NK-92 (cell line): ENCODE results near the gene TMEM254.
"Not testable (repeated sequence)": the region's sequence is repeated elsewhere in the genome, so short reads cannot be mapped to it uniquely, and the experiment has no call there.

Experiments
- DNase-seq: peaks from one replicate; lab custom pipeline; 2025; ENCODE audit not compliant: unreplicated experiment; lab: John Stamatoyannopoulos, UW

TMEM254 gene, protein sequence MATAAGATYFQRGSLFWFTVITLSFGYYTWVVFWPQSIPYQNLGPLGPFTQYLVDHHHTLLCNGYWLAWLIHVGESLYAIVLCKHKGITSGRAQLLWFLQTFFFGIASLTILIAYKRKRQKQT

GRCh38 chr10:80078448-80079311 is at the start of gene TMEM254:
TMEM254 (plus strand) TSS chr10:80078665; CDS start chr10:80078700, 35 bp downstream.
- DNase-seq = no peak

DNA sequence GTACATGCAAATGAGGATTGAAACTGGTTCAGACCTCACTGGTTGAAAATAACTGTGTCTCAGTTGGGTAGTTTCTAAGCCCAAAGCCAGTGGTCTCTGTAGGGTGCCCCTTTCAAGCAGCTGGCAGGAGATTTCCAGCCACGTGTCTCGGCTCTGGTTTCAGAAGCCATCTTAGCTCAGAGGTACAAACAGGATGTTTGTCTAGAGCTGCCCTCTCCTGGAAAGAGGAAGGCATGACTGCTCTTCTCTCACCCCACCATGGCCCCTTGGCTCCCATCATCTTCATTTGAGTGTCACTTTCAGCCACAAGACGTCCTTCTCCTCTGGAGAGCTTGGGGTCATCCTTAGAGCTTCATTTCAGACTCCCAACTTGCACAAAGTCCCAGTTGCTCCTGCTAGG is 49.3 kb upstream of the TMEM254 start:
- DNase-seq = not testable (repeated sequence)

GRCh38 chr10:80029865-80030264 is 48.6 kb upstream of the TMEM254 start:
- DNase-seq = not testable (repeated sequence)

DNA sequence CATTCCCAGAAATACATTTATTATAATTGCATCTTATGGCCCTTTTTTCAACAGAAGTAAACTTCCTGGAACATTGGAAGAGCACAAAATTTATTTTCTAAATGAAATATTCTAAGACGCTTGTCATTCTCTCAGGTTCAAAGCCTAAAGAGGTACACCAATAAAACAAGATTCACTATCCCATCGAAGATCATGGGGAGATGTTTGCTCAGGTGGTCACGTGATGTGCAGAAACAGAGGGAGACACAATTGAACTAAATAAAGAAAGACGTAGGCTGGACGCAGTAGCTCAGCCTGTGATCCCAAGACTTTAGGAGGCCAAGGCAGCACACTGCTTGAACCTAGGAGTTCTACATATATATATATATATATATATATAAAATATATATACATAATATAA is 46.0 kb upstream of the TMEM254 start:
- no peak for DNase-seq

- DNase-seq = not testable (repeated sequence)
Measured at GRCh38 chr10:80034766-80035165, 43.7 kb upstream of the TMEM254 start.

GRCh38 chr10:80035430-80035829 is 43.0 kb upstream of the TMEM254 start:
- DNase-seq = not testable (repeated sequence)

GRCh38 chr10:80036921-80037500 is 41.5 kb upstream of the TMEM254 start:
- DNase-seq = not testable (repeated sequence)

GRCh38 chr10:80038226-80038625 is 40.2 kb upstream of the TMEM254 start:
- not testable (repeated sequence) for DNase-seq

- DNase-seq = no peak
Measured at GRCh38 chr10:80041162-80041561, 37.3 kb upstream of the TMEM254 start.

GRCh38 chr10:80044935-80045334 is 33.5 kb upstream of the TMEM254 start:
- not testable (repeated sequence) for DNase-seq

DNA sequence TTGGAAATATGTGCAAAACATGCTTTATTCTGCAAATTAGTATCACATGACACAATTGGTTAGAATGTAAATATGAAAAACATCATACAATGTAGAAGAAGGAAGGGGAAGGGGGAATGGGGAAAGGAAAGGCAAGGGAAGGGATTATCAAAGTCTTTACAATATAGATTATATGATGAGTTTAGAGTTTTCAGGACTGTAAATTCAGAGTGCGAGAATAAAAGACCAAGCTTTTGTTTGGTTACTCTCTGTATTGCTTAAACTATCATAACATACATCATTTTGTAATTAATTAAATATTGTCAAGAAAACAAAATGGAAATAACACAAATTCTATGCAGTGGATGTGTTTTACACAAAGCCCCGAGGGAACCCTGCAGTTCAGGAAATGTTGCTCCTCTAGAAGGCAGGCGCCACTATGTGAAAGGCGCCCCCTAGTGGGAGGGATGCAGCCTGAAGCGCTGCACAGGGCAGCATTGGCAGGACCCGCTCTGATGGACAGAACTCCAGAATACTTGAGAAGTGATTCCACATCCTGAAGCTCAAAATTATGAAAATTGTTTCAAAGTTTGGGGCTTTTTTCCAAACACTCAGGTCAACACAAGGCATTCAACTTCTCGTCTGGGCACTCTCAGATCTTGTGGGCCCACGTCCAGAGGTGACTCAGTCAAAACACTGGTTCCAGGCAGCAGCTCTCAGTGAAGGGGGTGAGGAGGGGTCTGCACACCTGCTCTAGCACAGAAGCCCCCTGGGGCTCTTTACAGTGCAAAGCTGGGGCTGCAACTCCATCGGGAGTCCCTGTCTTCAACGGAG is 31.6 kb upstream of the TMEM254 start:
- no peak for DNase-seq

DNA sequence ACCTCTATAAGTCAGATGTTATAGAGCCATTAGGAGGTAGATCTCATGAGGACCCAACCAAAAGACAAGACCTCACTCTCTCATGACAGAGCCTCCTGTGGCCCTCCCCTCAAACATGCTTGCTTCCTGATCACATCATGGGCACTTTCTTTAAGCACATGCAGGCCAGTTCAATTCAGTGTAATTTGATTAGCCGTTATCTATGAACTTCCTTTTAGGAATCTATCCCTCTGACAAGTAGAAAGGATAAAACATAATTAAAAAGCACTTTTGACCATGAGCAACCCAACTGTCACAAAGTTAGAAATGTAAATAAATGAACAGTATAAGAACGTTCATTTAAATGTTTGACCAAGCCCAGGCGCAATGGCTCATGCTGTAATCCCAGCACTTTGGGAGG is 27.7 kb upstream of the TMEM254 start:
- no peak for DNase-seq

- DNase-seq = no peak
Measured at GRCh38 chr10:80051993-80052392, 26.5 kb upstream of the TMEM254 start.

DNA sequence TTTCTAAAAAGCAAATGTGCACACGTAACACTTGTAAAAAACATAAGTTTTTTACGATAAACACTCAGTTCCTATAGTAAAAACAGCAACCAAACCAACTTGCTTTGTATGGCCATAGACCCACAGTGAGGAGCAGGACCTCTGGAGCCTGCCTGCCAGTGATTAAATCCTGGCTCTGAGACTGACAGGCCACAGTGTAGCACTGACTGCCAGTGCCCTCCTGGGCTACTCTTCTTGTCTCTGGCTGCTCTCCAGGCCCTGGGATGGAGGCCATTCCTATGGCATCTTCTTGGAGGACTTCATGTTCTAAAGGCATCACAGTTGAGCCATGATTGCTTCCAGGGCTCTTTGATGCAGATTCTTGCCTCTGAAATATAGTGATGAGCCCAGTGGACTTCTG is 22.7 kb upstream of the TMEM254 start:
- no peak for DNase-seq

DNA sequence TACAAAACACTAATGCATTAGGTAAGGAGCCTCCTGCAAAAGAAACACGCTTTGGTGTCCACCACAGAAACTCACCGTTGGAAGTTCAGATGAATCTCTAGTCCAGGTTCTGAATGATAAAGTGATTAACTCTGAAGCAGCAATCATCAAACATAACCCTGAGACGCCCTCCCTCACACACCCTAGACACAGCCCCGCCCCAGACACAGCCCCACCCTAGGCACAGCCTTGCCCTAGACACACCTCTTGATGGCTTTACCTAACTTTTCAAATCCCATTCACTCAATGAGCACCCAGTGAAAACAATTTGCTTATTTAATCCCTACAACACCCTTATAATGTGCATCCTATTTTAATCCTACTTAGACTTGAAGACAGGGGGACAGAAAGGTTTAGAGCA is 21.3 kb upstream of the TMEM254 start:
- DNase-seq = no peak

- no peak for DNase-seq
Measured at GRCh38 chr10:80064120-80064886, 14.2 kb upstream of the TMEM254 start.

- DNase-seq = no peak
Measured at GRCh38 chr10:80066809-80067208, 11.7 kb upstream of the TMEM254 start.

DNA sequence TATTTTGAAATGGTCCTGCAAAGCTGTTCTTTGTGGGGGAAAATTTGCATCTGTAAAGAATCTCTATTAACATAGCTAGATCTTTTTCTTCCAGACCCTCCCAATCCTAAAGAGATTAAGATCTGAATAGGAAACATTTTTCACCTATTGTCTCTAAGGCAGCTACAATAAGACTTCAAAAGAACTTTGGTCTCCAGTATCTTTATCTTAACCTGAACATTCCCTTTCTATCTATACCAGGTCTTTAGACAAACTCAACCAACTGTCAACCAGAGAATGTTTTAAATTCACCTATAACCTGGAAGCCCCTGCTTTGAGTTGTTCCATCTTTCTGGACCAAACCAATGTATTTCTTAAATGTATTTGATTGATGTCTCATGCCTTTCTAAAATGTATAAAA is 10.6 kb upstream of the TMEM254 start:
- not testable (repeated sequence) for DNase-seq

DNA sequence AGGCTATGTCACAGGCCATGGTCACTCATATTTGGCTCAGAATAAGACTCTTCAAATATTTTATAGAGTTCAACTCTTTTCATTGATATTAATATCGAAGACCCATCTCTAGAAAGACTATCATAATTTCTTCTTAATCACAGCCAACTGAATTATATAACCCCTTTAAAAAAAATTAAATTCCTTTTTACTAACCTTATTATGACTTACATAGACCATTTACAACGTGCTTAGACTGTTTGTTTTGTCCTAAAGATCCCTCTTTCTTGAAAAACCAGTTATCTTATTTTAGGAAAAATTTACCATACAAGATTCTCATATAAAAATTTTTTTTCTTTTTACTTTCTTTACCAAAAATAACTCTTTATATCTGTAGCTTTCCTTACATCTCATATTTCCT is 10.2 kb upstream of the TMEM254 start:
- no peak for DNase-seq

- DNase-seq = no peak
Measured at GRCh38 chr10:80070057-80070456, 8.4 kb upstream of the TMEM254 start.

- no peak for DNase-seq
Measured at GRCh38 chr10:80072584-80072983, 5.9 kb upstream of the TMEM254 start.
